ENCODE results near the gene TBC1D22B.

TBC1D22B gene

DNA sequence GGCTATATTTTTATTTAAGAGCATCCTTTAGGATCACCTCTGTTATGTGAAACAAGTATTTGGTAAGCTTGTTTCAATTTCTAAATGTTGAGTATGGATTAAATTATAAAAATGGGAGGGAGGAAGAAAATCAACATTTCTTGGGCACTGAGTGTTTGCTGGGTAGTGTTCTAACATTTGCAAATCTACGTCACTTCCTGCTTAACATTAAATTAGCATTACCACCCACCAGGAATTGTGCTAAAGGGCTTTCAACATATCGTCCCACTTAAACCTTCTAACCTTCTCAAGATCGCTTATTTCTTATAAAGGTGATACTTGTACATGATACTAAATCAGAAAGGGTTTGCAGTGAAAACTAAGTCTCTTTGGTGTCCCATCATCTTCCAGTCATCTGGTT lies 8.3 kb downstream of the TBC1D22B start:
- H3K4me3 ChIP-seq (ENCODE audit: low read depth, low read length), result no peak overlapping the region

DNA sequence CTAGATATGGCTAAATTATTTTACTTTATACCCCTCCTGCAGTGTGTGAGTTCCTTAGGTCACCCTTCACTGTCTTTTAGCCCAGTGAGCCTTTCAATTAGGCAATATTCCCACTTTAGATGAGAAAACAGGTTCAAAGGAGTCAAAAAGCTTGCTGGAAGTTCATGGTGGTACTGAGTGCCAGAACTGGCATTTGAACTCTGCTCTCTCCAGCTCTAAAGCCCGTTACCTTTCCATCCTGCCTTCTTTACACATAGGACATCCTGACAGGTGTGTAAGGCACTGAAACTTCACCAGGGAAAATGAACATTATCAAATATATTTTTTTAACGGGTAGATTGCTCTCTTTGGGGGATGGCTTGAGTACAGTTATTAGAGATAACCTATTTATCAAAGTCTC lies 11.5 kb downstream of the TBC1D22B start:
- TF ChIP-seq, protein P1, sequence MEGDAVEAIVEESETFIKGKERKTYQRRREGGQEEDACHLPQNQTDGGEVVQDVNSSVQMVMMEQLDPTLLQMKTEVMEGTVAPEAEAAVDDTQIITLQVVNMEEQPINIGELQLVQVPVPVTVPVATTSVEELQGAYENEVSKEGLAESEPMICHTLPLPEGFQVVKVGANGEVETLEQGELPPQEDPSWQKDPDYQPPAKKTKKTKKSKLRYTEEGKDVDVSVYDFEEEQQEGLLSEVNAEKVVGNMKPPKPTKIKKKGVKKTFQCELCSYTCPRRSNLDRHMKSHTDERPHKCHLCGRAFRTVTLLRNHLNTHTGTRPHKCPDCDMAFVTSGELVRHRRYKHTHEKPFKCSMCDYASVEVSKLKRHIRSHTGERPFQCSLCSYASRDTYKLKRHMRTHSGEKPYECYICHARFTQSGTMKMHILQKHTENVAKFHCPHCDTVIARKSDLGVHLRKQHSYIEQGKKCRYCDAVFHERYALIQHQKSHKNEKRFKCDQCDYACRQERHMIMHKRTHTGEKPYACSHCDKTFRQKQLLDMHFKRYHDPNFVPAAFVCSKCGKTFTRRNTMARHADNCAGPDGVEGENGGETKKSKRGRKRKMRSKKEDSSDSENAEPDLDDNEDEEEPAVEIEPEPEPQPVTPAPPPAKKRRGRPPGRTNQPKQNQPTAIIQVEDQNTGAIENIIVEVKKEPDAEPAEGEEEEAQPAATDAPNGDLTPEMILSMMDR (IDR thresholded peaks at IDR 0.05; ENCODE audit: low read depth, low read length), result no peak
- no peak overlapping the region for H3K4me3 ChIP-seq (ENCODE audit: low read depth, low read length)

More for the DNA sequence above, 8.3 kb downstream of the TBC1D22B start:
- TF ChIP-seq, protein P1 (IDR thresholded peaks at IDR 0.05; ENCODE audit: low read depth, low read length), result no peak

DNA sequence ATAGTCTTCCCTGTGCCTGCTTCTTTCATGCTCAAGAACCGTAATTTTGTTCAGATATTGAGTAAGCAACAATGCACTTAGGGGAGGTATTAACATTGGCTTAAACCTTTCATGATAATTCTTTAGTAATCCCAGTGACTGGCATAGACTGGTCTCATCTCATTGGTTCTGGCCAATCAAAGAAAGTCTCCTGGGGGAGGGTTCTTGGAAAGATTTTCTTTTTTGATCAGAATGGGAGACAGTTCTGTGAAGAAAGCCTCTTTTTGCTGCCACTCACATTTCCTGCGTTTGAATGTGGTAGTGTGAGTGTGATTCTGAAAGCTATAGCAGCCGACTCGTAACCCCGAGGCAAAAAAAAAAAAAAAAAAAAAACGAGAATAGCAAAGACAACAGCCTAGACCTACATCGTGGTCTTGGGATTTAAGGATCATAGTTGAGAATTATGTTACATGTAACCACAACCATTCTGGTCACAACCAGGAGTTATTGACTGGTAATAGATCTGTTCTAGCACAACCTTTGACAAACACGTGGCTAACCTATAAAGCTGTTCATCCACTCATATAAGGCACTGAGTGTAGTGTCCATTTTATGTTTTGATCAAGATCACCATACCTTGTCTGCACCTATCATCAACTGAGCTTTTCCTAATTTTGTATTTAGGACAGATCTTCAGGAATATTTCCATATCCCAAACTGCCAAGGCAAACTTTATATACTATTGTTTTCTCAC lies 15.4 kb downstream of the TBC1D22B start:
- TF ChIP-seq, protein P1 (IDR thresholded peaks at IDR 0.05; ENCODE audit: low read depth, low read length), result no peak
- no peak overlapping the region for H3K4me3 ChIP-seq (ENCODE audit: low read depth, low read length)

DNA sequence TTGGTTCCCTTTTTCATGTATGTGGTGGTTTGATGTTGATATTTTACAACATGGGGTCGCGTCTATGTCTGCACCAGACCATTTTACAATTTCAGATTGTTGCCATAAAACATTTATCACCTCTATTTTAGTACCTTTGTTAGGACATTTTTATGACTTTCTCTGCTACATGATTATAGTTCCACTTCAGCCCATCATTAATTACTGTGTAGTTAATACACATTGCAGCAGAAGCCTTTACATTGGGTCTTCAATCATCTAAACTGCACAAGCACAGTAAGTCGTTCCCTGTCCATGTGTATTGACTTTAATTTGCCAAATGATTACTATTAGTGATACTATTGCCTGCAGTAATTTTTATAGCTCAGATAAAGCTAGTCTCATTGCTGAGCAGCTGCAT lies 16.1 kb downstream of the TBC1D22B start:
- TF ChIP-seq, protein P1 (IDR thresholded peaks at IDR 0.05; ENCODE audit: low read depth, low read length), result no peak

DNA sequence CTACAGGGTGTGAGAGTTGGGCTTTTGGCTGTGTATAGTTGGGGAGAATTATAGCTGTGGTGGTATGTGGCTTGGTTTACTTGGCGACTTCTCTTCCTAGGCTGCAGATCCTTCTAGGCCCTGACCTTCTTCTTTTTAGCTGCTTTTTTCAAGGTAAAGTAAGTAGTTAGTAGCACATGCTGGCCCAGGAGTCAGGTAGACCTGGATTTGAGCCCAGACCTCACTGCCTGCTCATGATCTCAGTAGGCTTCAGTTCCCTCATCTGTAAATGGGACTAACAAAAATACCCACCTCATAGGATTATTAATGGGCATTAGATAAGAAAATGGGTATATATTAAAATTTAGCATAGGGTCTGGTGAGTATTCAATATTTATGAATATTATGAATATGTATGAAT lies 17.8 kb downstream of the TBC1D22B start:
- no peak overlapping the region for H3K4me3 ChIP-seq (ENCODE audit: low read depth, low read length)
- TF ChIP-seq, protein P1 (IDR thresholded peaks at IDR 0.05; ENCODE audit: low read depth, low read length), result no peak

More for the DNA sequence above, 16.1 kb downstream of the TBC1D22B start:
- no peak overlapping the region for H3K4me3 ChIP-seq (ENCODE audit: low read depth, low read length)

DNA sequence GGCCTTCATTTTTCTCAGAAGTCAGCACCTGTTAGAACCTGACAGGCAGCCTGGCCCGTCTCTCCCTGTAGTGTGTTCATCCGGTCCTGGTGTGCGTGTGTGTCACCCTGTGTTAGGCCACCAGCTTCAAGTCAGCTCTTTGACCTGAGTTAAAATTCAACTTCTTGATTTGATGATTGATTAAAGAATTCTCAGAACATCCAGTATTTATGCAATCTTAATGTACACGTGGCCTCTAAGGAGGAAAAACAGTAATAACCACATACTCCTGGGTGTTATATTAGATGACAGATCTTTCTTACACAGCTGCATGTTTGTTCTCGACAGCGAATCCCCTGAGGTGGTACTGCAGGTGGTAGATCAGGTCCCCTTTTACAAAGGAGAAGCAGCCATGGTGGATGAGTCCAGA lies 19.4 kb downstream of the TBC1D22B start:
- no peak overlapping the region for H3K4me3 ChIP-seq (ENCODE audit: low read depth, low read length)
- TF ChIP-seq, protein P1 (IDR thresholded peaks at IDR 0.05; ENCODE audit: low read depth, low read length), result no peak

DNA sequence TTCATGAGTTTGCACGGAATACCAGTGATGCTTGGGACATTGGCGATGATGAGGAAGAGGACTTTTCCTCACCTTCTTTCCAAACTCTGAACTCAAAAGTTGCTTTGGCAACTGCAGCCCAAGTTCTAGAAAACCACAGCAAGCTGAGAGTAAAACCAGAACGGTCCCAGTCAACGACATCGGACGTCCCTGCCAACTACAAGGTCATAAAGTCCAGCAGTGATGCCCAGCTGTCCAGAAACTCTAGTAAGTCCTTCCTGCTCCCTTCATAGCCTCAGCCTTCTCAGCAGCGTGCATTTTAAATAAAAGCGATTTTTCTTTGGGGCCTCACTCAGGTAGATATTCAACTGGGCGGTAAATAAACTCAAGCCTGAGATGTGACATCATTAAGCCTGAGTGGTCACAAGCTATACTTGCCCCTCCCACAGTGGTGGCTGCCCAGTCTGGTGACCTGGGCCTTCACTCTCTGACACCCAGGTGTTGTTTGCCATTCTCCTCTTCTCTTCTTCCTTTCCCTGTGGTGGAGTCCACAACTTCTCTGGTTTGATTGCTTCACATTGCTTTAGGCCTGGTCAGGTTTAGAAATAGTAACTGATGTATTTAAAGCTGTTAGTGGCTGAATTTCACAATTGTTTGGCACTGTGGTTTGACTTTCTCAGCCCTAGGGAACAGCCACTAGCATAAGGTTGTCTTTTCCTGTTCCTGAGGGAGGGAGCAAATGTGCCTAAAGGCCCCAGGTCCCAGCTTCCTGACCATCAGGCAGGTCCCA lies 22.0 kb downstream of the TBC1D22B start:
- H3K4me3 ChIP-seq (ENCODE audit: low read depth, low read length), result no peak overlapping the region
- TF ChIP-seq, protein P1 (IDR thresholded peaks at IDR 0.05; ENCODE audit: low read depth, low read length), result no peak
